GM23338 (cell line): Measurements from ENCODE around the gene SCP2. TPM values are rescaled to one million over a fixed set of nuclear protein-coding genes. Genes with fewer than 3 reads are reported as not detected.

Experiments
- ATAC-seq: fragments of 200-7000 bp; cut with Tn5 transposase; 3 replicates; pipeline ENCODE4 v1.9.1; 2020
- DNase-seq: peaks from one replicate; pipeline ENCODE4 v3.0.0-alpha.2; 2015; ENCODE audit warnings: low spot score
- H2AFZ ChIP-seq: fragments of 200-600 bp; sonication (generic); 2 replicates; pipeline ENCODE4 v1.8.0; 2016; ENCODE audit warnings: antibody characterized with exemption, mild to moderate bottlenecking, moderate library complexity
- H3F3A ChIP-seq: fragments of 200-600 bp; sonication (generic); replicated peaks from 2 replicates; pipeline ENCODE4 v1.8.0; 2017; ENCODE audit warnings: antibody characterized with exemption, mixed run types, low read depth
- H3K27ac ChIP-seq: fragments of 200-600 bp; sonication (generic); 2 replicates; pipeline ENCODE4 v1.6.1; 2016; ENCODE audit warnings: low read depth
- H3K27me3 ChIP-seq: fragments of 200-600 bp; sonication (generic); 2 replicates; pipeline ENCODE4 v1.8.0; 2016; ENCODE audit warnings: mild to moderate bottlenecking, mixed run types, moderate library complexity; ENCODE audit not compliant: insufficient read depth
- H3K36me3 ChIP-seq: fragments of 200-600 bp; sonication (generic); 2 replicates; pipeline ENCODE4 v1.8.0; 2016; ENCODE audit warnings: mild to moderate bottlenecking; ENCODE audit not compliant: insufficient read depth
- H3K4me1 ChIP-seq: fragments of 200-600 bp; sonication (generic); 2 replicates; pipeline ENCODE4 v1.8.0; 2016; ENCODE audit warnings: mild to moderate bottlenecking, moderate library complexity; ENCODE audit not compliant: insufficient read depth
- H3K4me2 ChIP-seq: fragments of 200-600 bp; sonication (generic); 2 replicates; pipeline ENCODE4 v1.7.1; 2017; ENCODE audit warnings: mixed run types
- H3K4me3 ChIP-seq: fragments of 200-600 bp; sonication (generic); 2 replicates; pipeline ENCODE4 v1.6.1; 2016; ENCODE audit warnings: mixed run types
- H3K79me2 ChIP-seq: fragments of 200-600 bp; sonication (generic); replicated peaks from 2 replicates; pipeline ENCODE4 v1.8.0; 2017; ENCODE audit warnings: mild to moderate bottlenecking; ENCODE audit not compliant: insufficient read depth
- H3K9me2 ChIP-seq: fragments of 200-600 bp; sonication (generic); 2 replicates; pipeline ENCODE4 v1.8.0; 2017; ENCODE audit not compliant: insufficient read depth
- H4K20me1 ChIP-seq: fragments of 200-600 bp; sonication (generic); replicated peaks from 2 replicates; pipeline ENCODE4 v1.8.0; 2017; ENCODE audit warnings: mild to moderate bottlenecking; ENCODE audit not compliant: insufficient read depth
- H3K27ac Mint-ChIP-seq: 2 replicates; pipeline ENCODE4 v1.8.0; 2020; ENCODE audit warnings: inconsistent platforms, mild to moderate bottlenecking, moderate library complexity, mixed read lengths
- H3K27me3 Mint-ChIP-seq: 3 replicates; pipeline ENCODE4 v1.8.0; 2022; ENCODE audit warnings: low read depth, mild to moderate bottlenecking, moderate library complexity, mixed read lengths, inconsistent platforms; ENCODE audit not compliant: insufficient read depth, poor library complexity
- H3K36me3 Mint-ChIP-seq: 3 replicates; pipeline ENCODE4 v1.8.0; 2021; ENCODE audit warnings: low read depth, mild to moderate bottlenecking, inconsistent platforms, moderate library complexity, mixed read lengths
- H3K4me1 Mint-ChIP-seq: 3 replicates; pipeline ENCODE4 v1.8.0; 2020; ENCODE audit warnings: mild to moderate bottlenecking, inconsistent platforms, mixed read lengths
- H3K4me3 Mint-ChIP-seq: 3 replicates; pipeline ENCODE4 v1.8.0; 2021; ENCODE audit warnings: moderate library complexity, mild to moderate bottlenecking, inconsistent platforms, mixed read lengths
- H3K9me3 Mint-ChIP-seq: 3 replicates; pipeline ENCODE4 v1.8.0; 2020; ENCODE audit warnings: moderate library complexity, mild to moderate bottlenecking, inconsistent platforms, mixed read lengths
- NANOG ChIP-seq: IDR thresholded peaks from 2 replicates; pipeline ENCODE4 v1.6.1; 2016; ENCODE audit warnings: antibody characterized with exemption, borderline replicate concordance
- POLR2AphosphoS5 ChIP-seq: IDR thresholded peaks from 2 replicates; pipeline ENCODE4 v1.6.1; 2016; ENCODE audit warnings: antibody characterized with exemption, low read depth
- ZNF114 ChIP-seq: fragments of 250-450 bp; sonication (Bioruptor Pico); IDR thresholded peaks from 2 replicates; pipeline ENCODE4 v1.5.0; 2020; ENCODE audit warnings: mild to moderate bottlenecking, moderate library complexity
- ZNF331 ChIP-seq: fragments of 250-450 bp; sonication (Bioruptor Pico); IDR thresholded peaks from 2 replicates; pipeline ENCODE4 v1.5.0; 2020; ENCODE audit warnings: low read depth, mild to moderate bottlenecking, moderate library complexity
- polyA plus RNA-seq: library from polyadenylated mRNA; unstranded; fragments of >200 nt; fragmentation: Nextera tagmentation; extraction: Ambion mirVana; gene quantifications from 2 replicates; pipeline ENCODE4 v1.2.1, GENCODE V29; 2016
- total RNA-seq: library from RNA; depleted of rRNA; stranded (reverse); fragments of >200 nt; shearing (Covaris generic); gene quantifications from 2 replicates; pipeline ENCODE4 v1.2.3, GENCODE V29; 2014
- TF ChIP-seq, protein P1 (sequence below): fragments of 250-450 bp; sonication (Bioruptor Pico); IDR thresholded peaks from 2 replicates; pipeline ENCODE4 v1.5.0; 2020; ENCODE audit warnings: mild to moderate bottlenecking, moderate library complexity
- TF ChIP-seq, protein P2 (sequence below): IDR thresholded peaks from one replicate; pipeline ENCODE4 v1.6.1; 2018; ENCODE audit warnings: antibody characterized with exemption; ENCODE audit not compliant: unreplicated experiment

SCP2 gene
- total and polyA plus RNA-seq, 2 experiments from 2014 or later, result 66.3 to 116 TPM

DNA sequence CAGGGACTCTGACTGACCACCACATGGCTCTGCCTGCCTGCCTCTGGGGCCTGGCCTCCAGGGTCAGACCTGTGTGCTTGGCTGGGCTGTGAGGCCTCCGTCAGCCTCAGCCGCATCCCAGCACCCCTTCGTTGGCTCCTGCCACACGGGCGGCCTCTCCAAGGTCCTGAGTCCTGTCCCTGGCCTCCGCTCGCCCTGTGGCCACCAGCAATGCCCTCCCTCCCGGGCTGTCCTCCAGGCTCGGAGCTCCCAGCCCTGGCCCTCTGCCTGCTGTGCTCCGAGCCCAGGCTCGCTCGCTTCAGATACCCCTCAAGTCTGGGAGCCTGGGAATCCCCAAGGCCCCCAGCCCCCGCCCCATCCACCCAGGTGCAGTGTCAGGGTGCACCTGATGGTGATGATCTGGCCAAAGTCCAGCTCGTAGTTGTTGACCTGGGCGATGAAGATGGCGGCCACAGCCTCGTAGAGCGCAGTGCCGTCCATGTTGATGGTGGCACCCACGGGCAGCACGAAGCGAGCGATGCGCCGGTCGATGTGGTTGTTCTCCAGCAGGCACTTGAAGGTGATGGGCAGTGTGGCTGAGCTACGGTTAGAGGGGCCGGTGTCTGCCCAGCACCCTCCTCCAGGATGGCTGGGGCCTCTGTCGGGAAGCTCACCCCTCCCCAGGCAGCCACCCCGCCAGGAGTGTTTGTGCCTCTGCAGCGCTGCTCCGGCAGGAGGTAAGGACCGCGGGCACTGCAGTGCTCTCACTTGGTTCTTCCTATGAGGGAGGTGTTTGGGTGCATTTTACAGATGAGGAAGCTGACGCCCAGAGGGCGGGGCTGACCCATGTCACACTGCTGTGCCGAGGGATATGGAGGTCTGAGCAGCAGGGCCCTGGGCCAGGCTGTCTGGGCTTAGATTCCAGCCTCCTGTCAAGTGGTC lies 163.4 kb downstream of the SCP2 start:
- H3K4me1 Mint-ChIP-seq, result peaks cover 3% of the 10 kb centered on the region; the same call in 1 of the 3 replicates
- no peaks in the 10 kb centered on the region for H4K20me1 ChIP-seq
- DNase-seq (no peak), ATAC-seq (no peak)
- no peaks in the 10 kb centered on the region for H3K9me2 ChIP-seq
- no peaks in the 10 kb centered on the region; the same call in 1 of the 2 replicates for H3F3A ChIP-seq
- no peak overlapping the region for H2AFZ ChIP-seq
- H3K27ac Mint-ChIP-seq, result no peak overlapping the region
- no peak overlapping the region for H3K27ac ChIP-seq
- H3K36me3 Mint-ChIP-seq, result no peaks in the 10 kb centered on the region
- no peaks in the 10 kb centered on the region for H3K9me3 Mint-ChIP-seq
- no peak overlapping the region for H3K4me2 ChIP-seq
- H3K36me3 ChIP-seq, result no peaks in the 10 kb centered on the region
- peaks cover 6% of the 10 kb centered on the region for H3K27me3 Mint-ChIP-seq
- H3K27me3 ChIP-seq, result no peaks in the 10 kb centered on the region
- H3K4me3 ChIP-seq, result no peak overlapping the region
- no peaks in the 10 kb centered on the region for H3K79me2 ChIP-seq
- no peak overlapping the region for H3K4me3 Mint-ChIP-seq
- TF ChIP-seq NANOG (no peak), POLR2AphosphoS5 (no peak), ZNF331 (CRISPR knock-in tag) (no peak), ZNF114 (no peak)
- TF ChIP-seq, protein P1, sequence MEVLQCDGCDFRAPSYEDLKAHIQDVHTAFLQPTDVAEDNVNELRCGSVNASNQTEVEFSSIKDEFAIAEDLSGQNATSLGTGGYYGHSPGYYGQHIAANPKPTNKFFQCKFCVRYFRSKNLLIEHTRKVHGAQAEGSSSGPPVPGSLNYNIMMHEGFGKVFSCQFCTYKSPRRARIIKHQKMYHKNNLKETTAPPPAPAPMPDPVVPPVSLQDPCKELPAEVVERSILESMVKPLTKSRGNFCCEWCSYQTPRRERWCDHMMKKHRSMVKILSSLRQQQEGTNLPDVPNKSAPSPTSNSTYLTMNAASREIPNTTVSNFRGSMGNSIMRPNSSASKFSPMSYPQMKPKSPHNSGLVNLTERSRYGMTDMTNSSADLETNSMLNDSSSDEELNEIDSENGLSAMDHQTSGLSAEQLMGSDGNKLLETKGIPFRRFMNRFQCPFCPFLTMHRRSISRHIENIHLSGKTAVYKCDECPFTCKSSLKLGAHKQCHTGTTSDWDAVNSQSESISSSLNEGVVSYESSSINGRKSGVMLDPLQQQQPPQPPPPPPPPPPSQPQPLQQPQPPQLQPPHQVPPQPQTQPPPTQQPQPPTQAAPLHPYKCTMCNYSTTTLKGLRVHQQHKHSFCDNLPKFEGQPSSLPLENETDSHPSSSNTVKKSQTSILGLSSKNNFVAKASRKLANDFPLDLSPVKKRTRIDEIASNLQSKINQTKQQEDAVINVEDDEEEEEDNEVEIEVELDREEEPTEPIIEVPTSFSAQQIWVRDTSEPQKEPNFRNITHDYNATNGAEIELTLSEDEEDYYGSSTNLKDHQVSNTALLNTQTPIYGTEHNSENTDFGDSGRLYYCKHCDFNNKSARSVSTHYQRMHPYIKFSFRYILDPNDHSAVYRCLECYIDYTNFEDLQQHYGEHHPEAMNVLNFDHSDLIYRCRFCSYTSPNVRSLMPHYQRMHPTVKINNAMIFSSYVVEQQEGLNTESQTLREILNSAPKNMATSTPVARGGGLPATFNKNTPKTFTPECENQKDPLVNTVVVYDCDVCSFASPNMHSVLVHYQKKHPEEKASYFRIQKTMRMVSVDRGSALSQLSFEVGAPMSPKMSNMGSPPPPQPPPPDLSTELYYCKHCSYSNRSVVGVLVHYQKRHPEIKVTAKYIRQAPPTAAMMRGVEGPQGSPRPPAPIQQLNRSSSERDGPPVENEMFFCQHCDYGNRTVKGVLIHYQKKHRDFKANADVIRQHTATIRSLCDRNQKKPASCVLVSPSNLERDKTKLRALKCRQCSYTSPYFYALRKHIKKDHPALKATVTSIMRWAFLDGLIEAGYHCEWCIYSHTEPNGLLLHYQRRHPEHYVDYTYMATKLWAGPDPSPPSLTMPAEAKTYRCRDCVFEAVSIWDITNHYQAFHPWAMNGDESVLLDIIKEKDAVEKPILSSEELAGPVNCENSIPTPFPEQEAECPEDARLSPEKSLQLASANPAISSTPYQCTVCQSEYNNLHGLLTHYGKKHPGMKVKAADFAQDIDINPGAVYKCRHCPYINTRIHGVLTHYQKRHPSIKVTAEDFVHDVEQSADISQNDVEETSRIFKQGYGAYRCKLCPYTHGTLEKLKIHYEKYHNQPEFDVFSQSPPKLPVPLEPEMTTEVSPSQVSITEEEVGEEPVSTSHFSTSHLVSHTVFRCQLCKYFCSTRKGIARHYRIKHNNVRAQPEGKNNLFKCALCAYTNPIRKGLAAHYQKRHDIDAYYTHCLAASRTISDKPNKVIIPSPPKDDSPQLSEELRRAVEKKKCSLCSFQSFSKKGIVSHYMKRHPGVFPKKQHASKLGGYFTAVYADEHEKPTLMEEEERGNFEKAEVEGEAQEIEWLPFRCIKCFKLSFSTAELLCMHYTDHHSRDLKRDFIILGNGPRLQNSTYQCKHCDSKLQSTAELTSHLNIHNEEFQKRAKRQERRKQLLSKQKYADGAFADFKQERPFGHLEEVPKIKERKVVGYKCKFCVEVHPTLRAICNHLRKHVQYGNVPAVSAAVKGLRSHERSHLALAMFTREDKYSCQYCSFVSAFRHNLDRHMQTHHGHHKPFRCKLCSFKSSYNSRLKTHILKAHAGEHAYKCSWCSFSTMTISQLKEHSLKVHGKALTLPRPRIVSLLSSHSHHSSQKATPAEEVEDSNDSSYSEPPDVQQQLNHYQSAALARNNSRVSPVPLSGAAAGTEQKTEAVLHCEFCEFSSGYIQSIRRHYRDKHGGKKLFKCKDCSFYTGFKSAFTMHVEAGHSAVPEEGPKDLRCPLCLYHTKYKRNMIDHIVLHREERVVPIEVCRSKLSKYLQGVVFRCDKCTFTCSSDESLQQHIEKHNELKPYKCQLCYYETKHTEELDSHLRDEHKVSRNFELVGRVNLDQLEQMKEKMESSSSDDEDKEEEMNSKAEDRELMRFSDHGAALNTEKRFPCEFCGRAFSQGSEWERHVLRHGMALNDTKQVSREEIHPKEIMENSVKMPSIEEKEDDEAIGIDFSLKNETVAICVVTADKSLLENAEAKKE, result no peak
- TF ChIP-seq, protein P2, sequence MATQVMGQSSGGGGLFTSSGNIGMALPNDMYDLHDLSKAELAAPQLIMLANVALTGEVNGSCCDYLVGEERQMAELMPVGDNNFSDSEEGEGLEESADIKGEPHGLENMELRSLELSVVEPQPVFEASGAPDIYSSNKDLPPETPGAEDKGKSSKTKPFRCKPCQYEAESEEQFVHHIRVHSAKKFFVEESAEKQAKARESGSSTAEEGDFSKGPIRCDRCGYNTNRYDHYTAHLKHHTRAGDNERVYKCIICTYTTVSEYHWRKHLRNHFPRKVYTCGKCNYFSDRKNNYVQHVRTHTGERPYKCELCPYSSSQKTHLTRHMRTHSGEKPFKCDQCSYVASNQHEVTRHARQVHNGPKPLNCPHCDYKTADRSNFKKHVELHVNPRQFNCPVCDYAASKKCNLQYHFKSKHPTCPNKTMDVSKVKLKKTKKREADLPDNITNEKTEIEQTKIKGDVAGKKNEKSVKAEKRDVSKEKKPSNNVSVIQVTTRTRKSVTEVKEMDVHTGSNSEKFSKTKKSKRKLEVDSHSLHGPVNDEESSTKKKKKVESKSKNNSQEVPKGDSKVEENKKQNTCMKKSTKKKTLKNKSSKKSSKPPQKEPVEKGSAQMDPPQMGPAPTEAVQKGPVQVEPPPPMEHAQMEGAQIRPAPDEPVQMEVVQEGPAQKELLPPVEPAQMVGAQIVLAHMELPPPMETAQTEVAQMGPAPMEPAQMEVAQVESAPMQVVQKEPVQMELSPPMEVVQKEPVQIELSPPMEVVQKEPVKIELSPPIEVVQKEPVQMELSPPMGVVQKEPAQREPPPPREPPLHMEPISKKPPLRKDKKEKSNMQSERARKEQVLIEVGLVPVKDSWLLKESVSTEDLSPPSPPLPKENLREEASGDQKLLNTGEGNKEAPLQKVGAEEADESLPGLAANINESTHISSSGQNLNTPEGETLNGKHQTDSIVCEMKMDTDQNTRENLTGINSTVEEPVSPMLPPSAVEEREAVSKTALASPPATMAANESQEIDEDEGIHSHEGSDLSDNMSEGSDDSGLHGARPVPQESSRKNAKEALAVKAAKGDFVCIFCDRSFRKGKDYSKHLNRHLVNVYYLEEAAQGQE, result no peak
- no peaks in the 10 kb centered on the region for H3K4me1 ChIP-seq
